ENCODE results near the gene SLC6A4.

The SLC6A4 gene

GRCh38 chr17:30226878-30227277 is 8.6 kb downstream of the SLC6A4 start:
- TF ChIP-seq ZFX (IDR thresholded peaks at IDR 0.05) (no peak), CTCF (conservative IDR thresholded peaks at IDR 0.05) (no peak)
- no peak overlapping the region for H3K27ac ChIP-seq

GRCh38 chr17:30225919-30226553 is 9.5 kb downstream of the SLC6A4 start:
- TF ChIP-seq ZFX (IDR thresholded peaks at IDR 0.05) (no peak), CTCF (conservative IDR thresholded peaks at IDR 0.05) (no peak)
- no peak overlapping the region for H3K27ac ChIP-seq

- H3K27ac ChIP-seq: no peak overlapping the region
- TF ChIP-seq ZFX (IDR thresholded peaks at IDR 0.05) (no peak), CTCF (conservative IDR thresholded peaks at IDR 0.05) (no peak)
Measured at GRCh38 chr17:30225112-30225511, 10.4 kb downstream of the SLC6A4 start.

GRCh38 chr17:30224419-30224960 is 11.0 kb downstream of the SLC6A4 start:
- TF ChIP-seq CTCF (conservative IDR thresholded peaks at IDR 0.05) (no peak), ZFX (IDR thresholded peaks at IDR 0.05) (no peak)
- no peak overlapping the region for H3K27ac ChIP-seq

- no peak overlapping the region for H3K27ac ChIP-seq
- TF ChIP-seq ZFX (IDR thresholded peaks at IDR 0.05) (no peak), CTCF (conservative IDR thresholded peaks at IDR 0.05) (no peak)
Measured at GRCh38 chr17:30222721-30223175, 12.7 kb downstream of the SLC6A4 start.

- no peak overlapping the region for H3K27ac ChIP-seq
Measured at GRCh38 chr17:30222251-30222650, 13.2 kb downstream of the SLC6A4 start.

More at GRCh38 chr17:30222251-30222650, 13.2 kb downstream of the SLC6A4 start:
- TF ChIP-seq ZFX (IDR thresholded peaks at IDR 0.05): no peak
- TF ChIP-seq CTCF (conservative IDR thresholded peaks at IDR 0.05): no peak

All from C4-2B (cell line).